VCaP (cell line): ENCODE measurements around the gene STK38.
A peak's percentile ranks its signal among the peaks of the same experiment; 100 is the strongest.

Experiments
- H3K27ac ChIP-seq: fragments of 450-650 bp; 2 replicates; pipeline ENCODE4 v1.5.1; 2017
- CTCF ChIP-seq: fragments of 450-650 bp; conservative IDR thresholded peaks from 2 replicates; pipeline ENCODE4 v1.5.1; 2017; ENCODE audit warnings: mild to moderate bottlenecking, moderate library complexity

STK38 gene

GRCh38 chr6:36519352-36519751 is 27.9 kb downstream of the STK38 start:
- TF ChIP-seq CTCF: no peak
- no peak overlapping the region for H3K27ac ChIP-seq

- H3K27ac ChIP-seq: no peak overlapping the region
- TF ChIP-seq CTCF: no peak
Observed at GRCh38 chr6:36517408-36517807, 29.9 kb downstream of the STK38 start.

GRCh38 chr6:36516988-36517387 is 30.3 kb downstream of the STK38 start:
- no peak overlapping the region for H3K27ac ChIP-seq
- no peak for TF ChIP-seq CTCF

- peak overlapping the region; percentile 37; the same call in 1 of the 2 replicates for H3K27ac ChIP-seq
- no peak for TF ChIP-seq CTCF
Observed at GRCh38 chr6:36516559-36516958, 30.7 kb downstream of the STK38 start.

- TF ChIP-seq CTCF: no peak
- H3K27ac ChIP-seq: peak overlapping the region; percentile 37
Observed at GRCh38 chr6:36515844-36516243, 31.4 kb downstream of the STK38 start.

- H3K27ac ChIP-seq: no peak overlapping the region
- no peak for TF ChIP-seq CTCF
Observed at GRCh38 chr6:36514554-36515456, 32.5 kb downstream of the STK38 start.

GRCh38 chr6:36510365-36510764 is 36.9 kb downstream of the STK38 start:
- no peak overlapping the region for H3K27ac ChIP-seq
- no peak for TF ChIP-seq CTCF
